Sigmoid colon (tissue), 7 donors: ENCODE measurements around the gene SKOR1. TPM values are rescaled to one million over a fixed set of nuclear protein-coding genes. Genes with fewer than 3 reads are reported as not detected.

Source experiments
- DNase-seq: peaks from one replicate; pipeline ENCODE4 v3.0.0-alpha.2; 2019
- H3K27ac ChIP-seq, 4 donors: fragments of 200-600 bp; sonication (generic); one replicate each; pipeline ENCODE4 v1.5.1; 2016 to 2019; ENCODE audit warnings: mild to moderate bottlenecking in 1 of 4
- H3K27me3 ChIP-seq, 3 donors: fragments of 200-600 bp; sonication (generic); one replicate each; pipeline ENCODE4 v1.5.1; 2019; ENCODE audit warnings: mild to moderate bottlenecking in 1 of 3
- H3K36me3 ChIP-seq, 4 donors: fragments of 200-600 bp; sonication (generic); one replicate each; pipeline ENCODE4 v1.5.1; 2016 to 2019
- H3K4me1 ChIP-seq, 4 donors: fragments of 200-600 bp; sonication (generic); one replicate each; pipeline ENCODE4 v1.5.1; 2017 to 2019
- H3K4me3 ChIP-seq, 4 donors: fragments of 200-600 bp; sonication (generic); one replicate each; pipeline ENCODE4 v1.5.1; 2017 to 2019; ENCODE audit warnings: mild to moderate bottlenecking in 2 of 4, moderate library complexity in 1 of 4
- H3K9me3 ChIP-seq, 4 donors: fragments of 200-600 bp in 3 of 4; sonication (generic) in 3 of 4; one replicate each; pipeline versions ENCODE4 v1.5.1 to v1.6.1; 2013 to 2019
- CTCF ChIP-seq, 4 experiments: fragments of 450-650 bp in 3 of 4; fragments of 200-600 bp in 1 of 4; IDR thresholded peaks; one replicate each; pipeline ENCODE4 v1.5.1; 2016 to 2019; ENCODE audit warnings: antibody characterized with exemption in 4 of 4, mild to moderate bottlenecking in 3 of 4, moderate library complexity in 2 of 4
- EP300 ChIP-seq, 4 donors: sonication (generic); formaldehyde crosslinking; IDR thresholded peaks; one replicate each; pipeline ENCODE4 v1.6.1; 2017; ENCODE audit warnings: antibody characterized with exemption in 4 of 4
- POLR2A ChIP-seq, 2 donors: fragments of 450-650 bp; IDR thresholded peaks; one replicate each; pipeline ENCODE4 v1.6.1; 2016; ENCODE audit warnings: antibody characterized with exemption in 2 of 2, mild to moderate bottlenecking in 2 of 2, moderate library complexity in 2 of 2
- POLR2AphosphoS5 ChIP-seq, 4 donors: sonication (generic); formaldehyde crosslinking; IDR thresholded peaks; one replicate each; pipeline ENCODE4 v1.6.1; 2017; ENCODE audit warnings: antibody characterized with exemption in 4 of 4
- WGBS, 2 donors: extraction: QIAGEN DNeasy Blood & Tissue Kit; methylation state at CpG; one replicate each; pipeline ENCODE4 v1.1.7; 2013; 5-methylcytosine and 5-hydroxymethylcytosine counted together
- intact Hi-C: fragments of 100-400 bp; cut with DNase I; formaldehyde crosslinking; loops from one replicate; pipeline ENCODE4 v1.15.1; 2023
- polyA plus RNA-seq, 3 donors: library from polyadenylated mRNA; stranded (reverse); fragments of 200-250 nt; gene quantifications; one replicate each; pipeline ENCODE4 v1.2.3, GENCODE V29; 2013
- total RNA-seq, 4 donors: library from RNA; depleted of rRNA; stranded (reverse); fragments of >200 nt; gene quantifications; one replicate each; pipeline ENCODE4 v1.1.0, GENCODE V29; 2016
- donor health status: healthy with polysubstance abuse.
- donor health status: Bipolar disorder and iron deficiency.
- donor health status: healthy.

SKOR1 gene
- total and polyA plus RNA-seq, 7 donors, result 0.25 to 1.6 (median 1.0) TPM; not detected in 3

GRCh38 chr15:67829647-67830504 lies 4.6 kb downstream of the SKOR1 start:
- intact Hi-C loops, result no loop called here
- Histone ChIP-seq H3K27me3 (peaks cover 95 to 100% (median 99%) of the 10 kb centered on the region in 3 donors), H3K9me3 (no peaks in the 10 kb centered on the region), H3K4me3 (no peak overlapping the region), H3K36me3 (no peaks in the 10 kb centered on the region), H3K27ac (no peak overlapping the region), H3K4me1 (peaks cover 0 to 78% (median 74%) of the 10 kb centered on the region in 4 donors)
- WGBS, 2 donors, result 12 to 15% methylated on average over 68 of the region's 68 CpGs
- TF ChIP-seq POLR2AphosphoS5 (IDR thresholded peaks at IDR 0.05), result no peak
- TF ChIP-seq CTCF (IDR thresholded peaks at IDR 0.05), result no peak
- TF ChIP-seq EP300 (IDR thresholded peaks at IDR 0.05), result no peak
- no peak for TF ChIP-seq POLR2A (IDR thresholded peaks at IDR 0.05)
- peak; percentile 45 for DNase-seq

- no peak for TF ChIP-seq CTCF (IDR thresholded peaks at IDR 0.05)
- TF ChIP-seq POLR2AphosphoS5 (IDR thresholded peaks at IDR 0.05), result no peak
- no peak for TF ChIP-seq EP300 (IDR thresholded peaks at IDR 0.05)
- TF ChIP-seq POLR2A (IDR thresholded peaks at IDR 0.05), result no peak
- intact Hi-C loops, result no loop called here
- peak; percentile 4 for DNase-seq
- no peak overlapping the region for H3K27ac ChIP-seq
- peaks cover 91 to 99% (median 96%) of the 10 kb centered on the region in 3 donors for H3K27me3 ChIP-seq
- peaks cover 0 to 79% (median 76%) of the 10 kb centered on the region in 4 donors for H3K4me1 ChIP-seq
- no peaks in the 10 kb centered on the region for H3K36me3 ChIP-seq
- no peaks in the 10 kb centered on the region for H3K9me3 ChIP-seq
- no peak overlapping the region for H3K4me3 ChIP-seq
These were observed 6.1 kb downstream of the SKOR1 start for GRCh38 chr15:67831363-67831762.

GRCh38 chr15:67832031-67832551 lies 6.8 kb downstream of the SKOR1 start:
- no peak overlapping the region for H3K27ac ChIP-seq
- intact Hi-C loops, result no loop called here
- H3K27me3 ChIP-seq, result peaks cover 84 to 92% (median 89%) of the 10 kb centered on the region in 3 donors
- TF ChIP-seq EP300 (IDR thresholded peaks at IDR 0.05) (no peak), POLR2AphosphoS5 (IDR thresholded peaks at IDR 0.05) (no peak), CTCF (IDR thresholded peaks at IDR 0.05) (no peak), POLR2A (IDR thresholded peaks at IDR 0.05) (no peak)
- H3K4me1 ChIP-seq, result peaks cover 0 to 72% (median 69%) of the 10 kb centered on the region in 4 donors
- DNase-seq, result peak; percentile 53
- H3K4me3 ChIP-seq, result no peak overlapping the region
- H3K9me3 ChIP-seq, result no peaks in the 10 kb centered on the region
- 18 to 34% methylated on average over 9 of the region's 9 CpGs for WGBS, 2 donors
- H3K36me3 ChIP-seq, result no peaks in the 10 kb centered on the region

GRCh38 chr15:67832897-67833709 lies 7.8 kb downstream of the SKOR1 start:
- H3K27ac ChIP-seq, result no peak overlapping the region
- no peak for TF ChIP-seq POLR2A (IDR thresholded peaks at IDR 0.05)
- no peak for TF ChIP-seq POLR2AphosphoS5 (IDR thresholded peaks at IDR 0.05)
- TF ChIP-seq CTCF (IDR thresholded peaks at IDR 0.05), result no peak
- TF ChIP-seq EP300 (IDR thresholded peaks at IDR 0.05), result no peak
- H3K9me3 ChIP-seq, result no peaks in the 10 kb centered on the region
- peaks cover 0 to 62% (median 59%) of the 10 kb centered on the region in 4 donors for H3K4me1 ChIP-seq
- H3K27me3 ChIP-seq, result peaks cover 73 to 82% (median 79%) of the 10 kb centered on the region in 3 donors
- peak; percentile 55 for DNase-seq
- intact Hi-C loops, result no loop called here
- 2 to 5% methylated on average over 32 of the region's 32 CpGs for WGBS, 2 donors
- no peaks in the 10 kb centered on the region for H3K36me3 ChIP-seq
- peak overlapping the region in 2 of 4 donors; percentile 28 to 44 for H3K4me3 ChIP-seq
